Measurements from ENCODE around the gene UBN2.

The UBN2 gene

DNA sequence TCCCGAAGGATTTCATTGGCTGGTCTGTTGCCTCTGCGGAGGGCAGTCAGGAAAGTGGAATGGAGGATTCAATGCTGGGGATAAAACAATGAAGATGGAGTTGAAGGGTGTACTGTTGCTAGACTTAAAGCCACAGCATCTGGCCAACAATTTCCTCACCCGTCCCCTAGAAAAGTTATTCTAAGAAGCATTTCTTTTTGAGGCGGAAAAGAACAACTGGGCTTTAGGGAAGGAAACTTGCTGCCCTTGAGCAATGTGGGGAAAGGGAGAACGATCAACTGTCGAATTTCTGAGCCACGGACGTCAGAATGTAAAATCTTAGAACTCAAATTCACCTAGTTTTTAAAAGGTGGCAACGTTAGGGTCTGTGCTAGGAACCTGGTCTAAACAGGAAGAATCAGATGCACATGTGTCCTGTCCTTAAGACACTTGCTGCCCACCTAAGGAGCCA lies 110.8 kb downstream of the UBN2 start:
- Histone ChIP-seq H3K9me2 (replicated peaks; ENCODE audit: insufficient read depth, low read length) (no peaks in the 10 kb centered on the region), H3K36me3 (ENCODE audit: low read length) (no peaks in the 10 kb centered on the region; the same call in 1 of the 2 replicates), H3K4me3 (ENCODE audit: insufficient read depth, low read length, poor library complexity, severe bottlenecking) (peak overlapping the region; percentile 95), H3K79me2 (ENCODE audit: insufficient read depth, low read length) (peaks cover 17% of the 10 kb centered on the region), H3K27me3 (ENCODE audit: low read length) (no peaks in the 10 kb centered on the region), H3K27ac (ENCODE audit: low read depth, low read length) (peak overlapping the region; percentile 95), H2AFZ (ENCODE audit: low read depth, low read length, severe bottlenecking) (peak overlapping the region; percentile 93), H3K9me3 (ENCODE audit: insufficient read depth, low read length) (no peaks in the 10 kb centered on the region), H3K4me2 (ENCODE audit: low read depth, low read length, poor library complexity, severe bottlenecking) (peak overlapping the region; percentile 85), H3F3A (ENCODE audit: insufficient read depth) (peaks cover 41% of the 10 kb centered on the region), H3K9ac (ENCODE audit: low read length) (peak overlapping the region; percentile 88), H4K20me1 (ENCODE audit: low read depth, low read length) (no peaks in the 10 kb centered on the region)
- TF ChIP-seq, protein P1, sequence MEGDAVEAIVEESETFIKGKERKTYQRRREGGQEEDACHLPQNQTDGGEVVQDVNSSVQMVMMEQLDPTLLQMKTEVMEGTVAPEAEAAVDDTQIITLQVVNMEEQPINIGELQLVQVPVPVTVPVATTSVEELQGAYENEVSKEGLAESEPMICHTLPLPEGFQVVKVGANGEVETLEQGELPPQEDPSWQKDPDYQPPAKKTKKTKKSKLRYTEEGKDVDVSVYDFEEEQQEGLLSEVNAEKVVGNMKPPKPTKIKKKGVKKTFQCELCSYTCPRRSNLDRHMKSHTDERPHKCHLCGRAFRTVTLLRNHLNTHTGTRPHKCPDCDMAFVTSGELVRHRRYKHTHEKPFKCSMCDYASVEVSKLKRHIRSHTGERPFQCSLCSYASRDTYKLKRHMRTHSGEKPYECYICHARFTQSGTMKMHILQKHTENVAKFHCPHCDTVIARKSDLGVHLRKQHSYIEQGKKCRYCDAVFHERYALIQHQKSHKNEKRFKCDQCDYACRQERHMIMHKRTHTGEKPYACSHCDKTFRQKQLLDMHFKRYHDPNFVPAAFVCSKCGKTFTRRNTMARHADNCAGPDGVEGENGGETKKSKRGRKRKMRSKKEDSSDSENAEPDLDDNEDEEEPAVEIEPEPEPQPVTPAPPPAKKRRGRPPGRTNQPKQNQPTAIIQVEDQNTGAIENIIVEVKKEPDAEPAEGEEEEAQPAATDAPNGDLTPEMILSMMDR (IDR thresholded peaks at IDR 0.05; ENCODE audit: insufficient read depth, low read length, poor library complexity, severe bottlenecking), result no peak
- no peak for TF ChIP-seq EZH2phosphoT487 (conservative IDR thresholded peaks at IDR 0.05; ENCODE audit: low read length)

DNA sequence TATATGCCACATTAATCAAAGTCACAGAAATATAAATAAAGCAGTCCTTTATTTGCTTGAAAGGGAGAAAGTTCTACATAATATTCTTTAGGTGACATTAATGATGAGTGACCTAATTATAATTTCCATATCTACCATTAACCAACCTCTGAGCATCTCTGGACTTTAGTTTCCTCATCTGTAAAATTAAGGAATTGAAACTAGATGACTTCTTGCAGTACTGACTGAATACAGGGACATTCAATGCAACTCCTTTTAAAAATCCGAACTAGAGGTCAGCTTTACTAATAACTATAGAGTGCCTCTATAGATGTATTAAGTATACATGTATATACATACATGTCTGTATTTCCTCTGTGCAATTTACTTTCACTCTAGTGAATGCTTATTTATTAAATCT lies 114.0 kb downstream of the UBN2 start:
- no peak overlapping the region for H3K9ac ChIP-seq (ENCODE audit: low read length)
- no peaks in the 10 kb centered on the region for H4K20me1 ChIP-seq (ENCODE audit: low read depth, low read length)
- H2AFZ ChIP-seq (ENCODE audit: low read depth, low read length, severe bottlenecking), result no peak overlapping the region
- peaks cover 23% of the 10 kb centered on the region for H3F3A ChIP-seq (ENCODE audit: insufficient read depth)
- no peaks in the 10 kb centered on the region for H3K9me2 ChIP-seq (replicated peaks; ENCODE audit: insufficient read depth, low read length)
- no peak overlapping the region for H3K27ac ChIP-seq (ENCODE audit: low read depth, low read length)
- TF ChIP-seq, protein P1 (IDR thresholded peaks at IDR 0.05; ENCODE audit: insufficient read depth, low read length, poor library complexity, severe bottlenecking), result no peak
- TF ChIP-seq EZH2phosphoT487 (conservative IDR thresholded peaks at IDR 0.05; ENCODE audit: low read length), result no peak
- peaks cover 17% of the 10 kb centered on the region for H3K79me2 ChIP-seq (ENCODE audit: insufficient read depth, low read length)
- H3K4me2 ChIP-seq (ENCODE audit: low read depth, low read length, poor library complexity, severe bottlenecking), result no peak overlapping the region
- H3K36me3 ChIP-seq (ENCODE audit: low read length), result no peaks in the 10 kb centered on the region; the same call in 1 of the 2 replicates
- H3K9me3 ChIP-seq (ENCODE audit: insufficient read depth, low read length), result no peaks in the 10 kb centered on the region
- H3K27me3 ChIP-seq (ENCODE audit: low read length), result no peaks in the 10 kb centered on the region
- no peak overlapping the region for H3K4me3 ChIP-seq (ENCODE audit: insufficient read depth, low read length, poor library complexity, severe bottlenecking)

DNA sequence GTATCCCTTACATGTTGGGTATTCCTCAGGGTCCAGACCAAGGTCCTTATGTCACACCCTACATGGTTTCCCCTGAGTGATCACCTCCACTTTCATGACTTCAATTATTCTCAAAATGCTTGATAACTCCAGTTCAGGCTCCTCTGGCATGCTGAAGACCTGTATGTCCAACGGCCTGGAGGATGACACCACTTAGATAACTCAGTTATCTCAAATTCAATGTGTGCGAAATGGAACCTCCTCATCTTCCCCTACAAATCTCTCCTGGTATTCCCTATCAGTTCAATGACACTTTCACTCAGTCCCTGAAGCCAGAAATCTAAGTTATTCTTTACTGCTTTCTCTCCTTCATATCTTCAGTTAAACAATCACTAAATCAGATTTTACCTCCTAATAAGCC lies 120.0 kb downstream of the UBN2 start:
- peaks cover 6% of the 10 kb centered on the region for H3F3A ChIP-seq (ENCODE audit: insufficient read depth)
- H3K4me3 ChIP-seq (ENCODE audit: insufficient read depth, low read length, poor library complexity, severe bottlenecking), result no peak overlapping the region
- H2AFZ ChIP-seq (ENCODE audit: low read depth, low read length, severe bottlenecking), result no peak overlapping the region
- TF ChIP-seq EZH2phosphoT487 (conservative IDR thresholded peaks at IDR 0.05; ENCODE audit: low read length), result no peak
- TF ChIP-seq, protein P1 (IDR thresholded peaks at IDR 0.05; ENCODE audit: insufficient read depth, low read length, poor library complexity, severe bottlenecking), result no peak
- no peak overlapping the region for H3K27ac ChIP-seq (ENCODE audit: low read depth, low read length)
- H3K79me2 ChIP-seq (ENCODE audit: insufficient read depth, low read length), result no peaks in the 10 kb centered on the region
- no peak overlapping the region for H3K9ac ChIP-seq (ENCODE audit: low read length)
- no peaks in the 10 kb centered on the region for H4K20me1 ChIP-seq (ENCODE audit: low read depth, low read length)
- H3K36me3 ChIP-seq (ENCODE audit: low read length), result no peaks in the 10 kb centered on the region; the same call in 1 of the 2 replicates
- no peaks in the 10 kb centered on the region for H3K9me2 ChIP-seq (replicated peaks; ENCODE audit: insufficient read depth, low read length)
- H3K9me3 ChIP-seq (ENCODE audit: insufficient read depth, low read length), result no peaks in the 10 kb centered on the region
- H3K27me3 ChIP-seq (ENCODE audit: low read length), result no peaks in the 10 kb centered on the region
- no peak overlapping the region for H3K4me2 ChIP-seq (ENCODE audit: low read depth, low read length, poor library complexity, severe bottlenecking)

Data from SU-DHL-6 (cell line).